Embryonic facial prominence (tissue), 1 donor: Measurements from ENCODE around the gene CNTN5.
"Not testable (repeated sequence)": the region's sequence is repeated elsewhere in the genome, so short reads cannot be mapped to it uniquely, and the experiment has no call there.

Experiments
- DNase-seq: peaks from one replicate; pipeline ENCODE4 v3.0.0-alpha.2; 2016; ENCODE audit errors: extremely low spot score

Gene CNTN5

DNA sequence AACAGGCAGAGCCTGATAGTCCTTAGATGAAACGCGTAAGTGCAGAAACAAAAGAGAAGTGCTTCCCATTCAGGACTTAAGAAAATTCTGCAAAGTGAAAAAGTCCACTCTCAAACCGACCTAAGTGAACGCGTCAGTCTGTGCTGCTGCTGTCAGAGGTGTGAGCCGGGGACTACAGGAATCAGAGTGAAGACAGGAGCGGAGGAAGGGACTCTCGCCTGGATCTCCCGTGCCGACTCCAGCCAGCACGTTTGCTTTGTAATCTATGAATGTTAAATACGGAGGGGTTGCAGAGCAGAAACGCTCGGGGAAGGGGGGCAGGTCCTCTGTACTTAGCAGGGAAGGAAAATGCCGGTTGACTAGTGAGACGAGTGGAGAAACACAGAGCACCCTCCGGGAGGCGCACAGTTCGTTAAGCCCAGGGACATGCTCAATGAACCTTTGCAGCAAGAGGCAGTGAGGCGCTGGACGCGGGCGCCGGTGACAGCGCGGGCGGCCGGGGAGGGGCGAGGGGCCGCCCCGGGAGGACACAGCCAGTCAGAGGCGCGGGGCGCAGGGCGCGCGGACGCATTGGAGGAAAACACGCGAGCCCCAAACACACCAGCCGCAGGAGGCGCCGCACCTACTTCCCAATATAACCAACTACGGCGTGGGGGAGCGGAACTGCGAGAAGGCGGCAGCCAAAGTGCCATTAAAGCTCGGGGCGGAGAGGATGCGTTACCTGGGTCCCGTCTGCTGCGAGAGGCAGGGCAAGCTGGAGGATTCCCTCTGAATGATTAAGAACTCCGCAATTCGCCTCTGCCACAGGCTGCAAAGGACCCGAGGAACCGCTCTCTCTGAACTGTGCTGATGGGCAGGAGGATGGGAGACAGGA, at the start of gene CNTN5:
CNTN5 (plus strand) TSS at position 598 of the 874 bp plus-strand sequence.
- peak; percentile 31 for DNase-seq

DNA sequence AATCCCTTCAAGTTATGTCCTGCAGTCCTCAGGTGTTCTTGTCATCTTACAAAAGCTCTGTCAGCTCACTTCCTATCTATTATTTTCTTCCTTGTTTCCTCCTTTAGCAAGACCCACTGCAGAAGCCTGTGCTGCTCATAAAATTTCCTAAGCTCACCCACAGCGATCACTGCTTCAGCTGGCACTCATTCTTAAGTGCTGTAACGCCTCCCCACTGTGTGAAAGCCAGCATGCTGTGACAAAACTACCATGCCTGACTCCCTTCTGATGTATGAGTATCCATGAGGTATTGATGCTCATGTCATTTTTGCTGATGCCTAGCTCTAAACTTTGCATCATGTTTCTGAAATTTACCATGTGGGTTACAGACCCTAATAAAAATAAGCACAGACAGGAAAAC, 41.5 kb upstream of the CNTN5 start:
- DNase-seq: no peak

DNA sequence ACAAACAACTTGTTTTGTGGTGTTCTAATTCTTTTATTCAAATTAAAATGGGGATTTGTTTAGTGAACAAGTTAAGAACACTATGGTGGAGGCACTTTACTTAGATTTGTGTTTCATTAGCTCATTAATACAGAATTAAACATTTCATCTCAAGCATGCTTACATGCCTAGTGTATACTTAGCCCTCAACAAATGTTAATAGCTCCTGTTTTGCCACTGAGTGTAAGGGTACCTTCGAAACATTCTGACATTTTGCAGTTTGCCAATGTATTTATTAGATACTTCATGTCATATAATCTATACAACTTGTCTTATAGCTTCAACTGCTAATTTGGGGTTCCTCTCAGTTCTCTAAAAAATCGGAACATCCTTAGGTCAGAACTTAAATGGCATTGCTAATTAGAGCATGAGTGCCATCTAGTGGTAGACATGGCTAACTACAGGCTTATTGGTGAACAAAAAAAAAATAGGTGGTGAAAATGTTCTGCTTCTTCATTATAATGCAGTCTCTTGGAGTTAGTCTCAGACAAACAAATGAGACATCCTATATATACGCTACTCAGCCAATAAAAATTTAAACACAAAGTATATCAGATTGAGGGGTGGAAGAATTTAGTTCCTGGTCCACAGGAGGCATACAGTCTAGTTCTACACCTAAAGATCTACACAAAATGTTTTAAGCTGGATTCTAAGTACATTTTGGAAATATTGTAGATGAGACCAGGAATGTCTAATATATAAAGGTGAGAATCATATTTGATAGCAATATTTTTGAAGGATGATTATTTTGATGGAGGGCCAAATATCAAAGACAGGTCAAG, 4.9 kb upstream of the CNTN5 start:
- peak; percentile 61 for DNase-seq

DNA sequence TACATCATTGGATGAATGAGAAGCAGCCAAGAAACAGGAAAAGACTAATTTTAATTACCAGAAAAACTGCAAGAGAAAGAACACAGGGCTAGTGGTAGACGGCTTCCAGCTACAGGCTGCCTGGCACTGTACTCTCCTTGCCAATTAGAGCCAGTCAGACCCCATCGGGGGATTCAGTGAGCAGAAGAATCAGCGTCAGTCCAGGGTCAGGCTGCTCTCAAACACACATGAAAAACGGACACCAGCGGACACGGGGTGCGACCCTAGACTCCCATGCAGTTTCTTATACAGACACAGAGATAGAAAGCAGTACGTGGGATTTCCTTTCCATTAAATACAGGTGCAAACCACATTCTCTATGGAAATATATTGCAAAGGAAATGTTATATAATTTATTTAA, 1.1 kb upstream of the CNTN5 start:
- DNase-seq: no peak

DNA sequence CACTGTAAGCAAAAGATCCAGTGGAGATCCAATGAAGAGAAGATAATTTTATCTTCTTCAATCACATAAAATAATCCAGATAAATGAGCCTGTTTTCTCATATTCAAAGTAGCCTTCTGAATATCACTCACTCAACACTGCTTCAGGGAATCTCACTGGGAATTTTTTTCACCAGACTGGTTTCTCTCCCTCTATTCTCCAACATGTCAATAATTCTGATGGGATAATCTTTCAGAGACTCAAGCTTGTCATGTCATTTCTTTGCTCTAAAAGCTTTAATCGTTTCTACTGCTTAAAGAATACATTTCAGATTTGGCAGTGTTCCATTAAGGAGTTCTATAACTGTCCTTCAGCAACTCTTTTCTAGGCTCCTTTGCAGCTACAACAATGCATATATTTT, 16.3 kb downstream of the CNTN5 start:
- no peak for DNase-seq

DNA sequence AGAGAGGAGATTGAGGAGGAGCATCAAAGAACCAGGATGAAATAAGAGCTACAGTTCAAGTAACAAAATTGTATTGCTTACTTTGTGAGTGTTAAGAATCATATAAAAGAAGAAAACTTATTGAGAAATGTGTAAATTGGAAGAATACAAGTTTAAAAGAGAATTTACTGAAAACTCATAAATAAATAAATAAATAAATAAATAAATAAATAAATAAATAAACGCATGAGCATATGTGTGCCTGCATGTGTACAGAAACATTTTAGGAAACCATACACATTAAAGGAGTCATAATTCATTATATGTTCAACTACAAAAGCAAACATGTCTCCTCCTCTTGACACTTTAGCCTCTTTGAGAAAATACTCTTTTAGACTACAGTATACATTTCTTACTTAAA, 42.6 kb downstream of the CNTN5 start:
- DNase-seq: no peak

DNA sequence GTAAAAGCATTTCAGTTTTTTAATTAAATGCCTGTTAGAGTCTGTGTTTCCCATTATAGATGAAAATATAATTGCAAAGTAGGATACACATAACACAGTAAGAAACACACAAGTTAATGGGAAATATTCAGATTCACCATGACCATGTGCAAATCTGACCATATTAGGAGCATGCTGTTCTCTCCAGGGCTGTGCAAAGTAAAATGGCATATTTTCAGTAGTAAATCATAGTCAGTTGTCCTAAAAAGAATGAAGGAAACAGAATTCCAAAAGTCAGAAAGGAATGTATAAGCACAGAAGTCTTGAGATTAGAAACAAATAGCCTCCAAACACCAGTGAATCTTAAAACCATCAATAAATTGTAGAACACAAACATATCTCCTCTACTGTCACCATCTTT, 44.4 kb downstream of the CNTN5 start:
- DNase-seq: no peak

DNA sequence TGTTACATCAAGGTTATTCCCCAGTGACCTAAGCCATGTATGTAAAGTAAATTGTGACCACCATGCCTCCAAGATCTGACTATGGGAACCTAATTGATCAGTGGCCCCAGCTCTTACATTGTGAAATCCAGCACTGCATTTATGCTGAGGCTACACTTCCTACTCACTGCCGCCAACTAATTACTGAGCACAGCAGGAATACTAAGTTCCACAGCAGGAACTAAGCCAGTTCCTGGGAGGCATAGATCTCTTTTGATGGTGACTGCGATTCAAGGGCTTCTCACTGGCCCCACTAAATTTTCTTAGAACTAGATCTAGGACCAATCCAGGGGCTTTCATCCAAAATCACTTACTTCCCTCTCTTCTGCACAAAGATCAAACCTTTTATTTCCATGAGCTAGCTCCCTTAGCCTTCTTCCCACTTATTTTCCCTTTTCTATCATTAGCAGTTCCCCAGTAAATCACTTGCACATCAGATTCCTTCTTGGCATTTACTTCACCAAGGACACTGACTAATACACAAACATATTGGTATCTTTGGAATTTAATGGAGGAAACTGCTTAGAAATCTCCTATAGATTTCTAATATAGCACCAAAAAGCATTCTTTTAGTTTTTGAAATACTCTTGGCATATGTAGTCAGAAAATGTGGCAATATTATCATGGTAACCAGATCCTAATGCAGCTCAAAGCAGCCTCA, 46.0 kb downstream of the CNTN5 start:
- no peak for DNase-seq

DNA sequence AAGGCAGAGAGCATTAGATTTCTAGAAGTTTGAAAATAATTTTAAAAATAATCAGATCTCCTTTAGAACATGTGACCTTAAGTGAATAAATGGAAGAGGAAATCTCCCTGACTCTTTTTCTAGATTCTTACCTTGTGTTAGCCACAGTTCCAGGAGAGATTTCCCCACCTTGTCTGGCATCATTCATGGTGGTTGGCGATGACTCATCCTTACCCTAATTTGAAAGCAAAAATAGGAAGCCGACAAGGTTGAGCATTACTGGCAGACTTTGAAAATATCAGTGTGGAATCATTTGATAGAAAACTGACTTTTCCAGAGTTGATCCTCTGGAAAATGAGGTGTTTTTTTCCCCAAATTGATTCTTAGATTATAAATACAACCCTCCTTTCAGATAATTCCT, 48.1 kb downstream of the CNTN5 start:
- no peak for DNase-seq

DNA sequence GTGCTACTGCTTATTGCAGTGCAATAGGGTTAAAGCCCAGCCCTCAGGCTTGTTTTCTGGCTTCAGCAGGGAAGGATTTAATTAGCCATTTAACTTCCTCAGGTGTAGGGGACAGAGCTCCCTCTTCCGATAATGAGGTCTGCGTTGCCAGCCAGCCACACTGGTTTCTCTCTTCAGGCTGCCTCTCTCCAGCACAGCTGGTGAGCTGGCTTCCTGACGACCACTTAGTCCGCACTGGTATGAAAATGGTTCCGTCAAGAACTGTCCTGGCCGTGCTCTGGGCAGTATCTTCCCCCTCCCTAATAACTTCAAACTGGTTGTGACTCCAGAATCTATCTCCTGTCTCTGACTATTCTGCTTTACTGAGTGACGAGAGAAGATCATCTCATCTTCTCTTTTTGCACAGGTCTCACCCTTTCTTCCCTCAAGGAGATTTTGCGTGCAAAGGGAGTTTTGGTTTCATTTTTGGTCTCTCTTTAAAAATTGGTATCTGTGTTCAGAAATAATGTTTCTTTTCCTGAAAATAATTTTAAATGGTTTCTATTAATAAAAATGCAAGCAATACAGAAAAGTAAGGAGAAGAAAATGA, 49.2 kb downstream of the CNTN5 start:
- DNase-seq: no peak

DNA sequence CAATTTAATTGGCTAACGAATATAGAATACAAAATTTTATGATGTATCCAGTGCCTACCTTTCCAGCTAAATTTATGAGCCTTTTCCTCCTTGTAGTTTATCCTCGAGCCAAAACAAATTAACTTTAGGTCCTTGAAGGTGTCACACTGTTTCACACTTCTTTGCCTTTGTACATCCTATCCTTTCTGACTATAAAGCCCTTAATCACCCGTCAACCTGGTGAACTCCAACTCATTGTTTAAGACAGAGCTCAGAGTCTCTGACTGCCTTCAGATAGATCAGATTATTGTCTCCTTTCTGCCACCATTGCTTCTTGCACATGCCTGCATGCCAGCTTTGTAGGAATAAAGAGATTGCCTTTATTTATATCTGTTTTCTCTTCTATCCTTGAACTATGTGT, 58.8 kb downstream of the CNTN5 start:
- DNase-seq: no peak

DNA sequence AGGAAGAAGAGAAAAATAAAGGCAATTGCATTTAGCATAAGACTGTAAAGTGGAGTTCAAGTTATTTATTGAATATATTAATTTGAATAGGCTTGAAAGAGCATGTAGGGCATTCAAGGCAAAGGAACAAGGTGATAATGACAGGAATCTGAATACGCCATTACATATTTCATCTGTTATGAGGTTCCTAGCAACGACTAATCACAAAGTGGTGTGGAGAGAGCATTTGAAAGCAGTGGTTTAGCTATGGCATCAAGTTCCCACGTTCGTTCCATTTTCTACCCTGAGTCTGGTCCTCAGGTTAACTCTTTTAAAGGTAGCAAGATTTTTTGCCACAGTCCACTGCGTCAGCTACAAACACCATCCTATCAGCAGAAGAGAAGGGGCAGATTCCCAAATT, 59.4 kb downstream of the CNTN5 start:
- DNase-seq: no peak

DNA sequence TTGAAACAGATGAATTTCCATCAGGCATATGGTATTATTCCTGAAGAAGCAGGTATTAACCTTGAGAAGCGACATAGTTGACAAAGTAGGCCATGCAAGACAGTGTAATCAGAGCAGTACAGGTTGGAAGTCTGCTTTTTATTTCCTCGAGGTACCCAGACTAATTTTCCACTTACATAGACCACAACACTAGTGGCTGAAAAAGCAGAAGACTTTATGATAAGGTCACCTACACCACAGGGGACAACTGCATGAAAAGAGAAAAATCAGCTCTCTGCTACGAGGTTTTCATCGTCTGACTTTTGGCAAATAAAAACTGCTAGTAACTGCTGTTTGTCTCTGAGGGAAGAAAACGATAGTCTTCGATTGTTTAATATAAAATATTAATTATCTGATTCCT, 77.5 kb downstream of the CNTN5 start:
- DNase-seq: no peak

DNA sequence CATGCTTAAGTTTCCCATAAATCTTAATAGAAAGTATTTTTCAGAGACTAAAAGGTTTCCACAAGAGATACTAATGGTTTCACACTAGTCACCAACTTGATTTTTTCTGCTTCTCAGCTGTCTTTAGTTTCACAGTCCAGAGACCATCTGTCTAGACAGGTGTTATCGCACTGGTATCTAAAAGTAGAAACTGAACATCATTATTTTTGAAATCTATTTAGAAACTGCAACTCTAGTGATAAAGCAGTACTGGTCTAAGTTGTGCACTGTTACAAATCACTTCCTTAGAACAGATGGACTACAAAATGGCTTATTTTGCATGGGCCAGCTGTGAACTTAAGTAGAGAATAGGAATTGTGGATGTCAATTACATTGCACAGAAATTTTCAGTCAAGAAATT, 78.0 kb downstream of the CNTN5 start:
- DNase-seq: no peak

DNA sequence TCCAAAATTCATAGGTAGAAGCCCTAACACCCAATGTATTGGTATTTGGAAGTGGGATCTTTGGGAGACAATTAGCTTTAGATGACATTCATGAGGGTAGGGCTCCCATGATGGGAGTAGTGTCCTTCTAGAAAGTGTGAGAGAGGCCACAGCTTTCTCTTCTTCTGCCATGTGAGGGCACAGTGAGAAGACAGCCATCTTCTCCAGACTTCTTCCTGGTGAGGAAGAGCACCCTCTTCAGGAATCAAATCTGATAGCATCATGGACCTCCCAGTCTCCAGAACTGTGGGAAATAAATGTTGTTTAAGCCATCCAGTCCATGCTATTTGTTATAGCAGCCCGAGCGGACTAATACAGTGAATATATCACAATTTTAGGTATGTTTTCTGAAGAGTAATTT, 96.9 kb downstream of the CNTN5 start:
- no peak for DNase-seq

DNA sequence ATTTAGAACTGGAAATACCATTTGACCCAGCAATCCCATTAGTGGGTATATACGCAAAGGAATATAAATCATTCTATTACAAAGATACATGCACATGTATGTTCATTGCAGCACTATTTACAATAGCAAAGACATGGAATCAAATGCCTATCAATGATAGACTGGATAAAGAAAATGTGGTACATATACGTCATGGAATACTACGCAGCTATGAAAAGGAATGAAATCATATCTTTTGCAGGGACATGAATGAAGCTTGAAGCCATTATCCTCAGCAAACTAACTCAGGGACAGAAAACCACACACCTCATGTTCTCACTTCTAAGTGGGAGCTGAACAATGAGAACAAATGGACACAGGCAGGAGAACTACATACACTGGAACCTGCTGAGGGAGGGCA, 113.1 kb downstream of the CNTN5 start:
- not testable (repeated sequence) for DNase-seq

DNA sequence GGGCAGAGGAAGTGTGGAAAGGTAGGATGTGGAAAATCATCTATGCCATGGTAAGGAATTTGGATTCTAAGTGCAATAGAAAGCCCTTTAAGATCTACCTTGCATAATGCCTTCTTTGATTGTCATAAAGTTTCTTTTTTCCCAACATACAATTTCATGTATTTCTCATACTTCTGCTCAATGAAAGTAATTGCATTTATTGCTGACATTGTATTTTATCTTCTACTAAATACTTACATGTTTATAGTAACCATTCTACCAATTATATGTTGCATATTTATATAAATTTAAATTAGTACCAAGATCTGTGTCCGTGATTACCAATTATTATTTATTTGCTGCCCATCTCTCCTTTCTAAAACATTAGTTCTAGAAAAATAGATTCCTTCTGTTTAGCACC, 114.8 kb downstream of the CNTN5 start:
- DNase-seq: no peak

DNA sequence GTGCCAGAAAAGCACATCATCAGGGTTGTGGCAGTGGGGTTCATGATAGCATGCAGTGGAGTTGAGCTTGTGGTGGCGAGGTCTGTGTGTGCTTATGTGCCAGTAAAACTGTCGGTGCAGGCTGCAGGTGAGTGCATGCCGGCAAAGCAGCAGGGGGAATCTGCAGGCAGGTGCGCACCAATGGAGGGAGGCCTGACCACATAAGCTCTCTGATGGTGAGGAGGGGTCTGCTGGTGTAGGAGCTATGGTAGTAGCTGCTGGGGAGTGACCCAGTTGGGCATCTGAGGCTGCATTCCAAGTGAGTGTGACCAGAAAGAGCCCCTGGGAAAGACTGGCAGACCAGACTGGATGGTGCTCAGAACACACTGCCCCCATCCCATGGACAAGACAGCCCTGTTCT, 121.5 kb downstream of the CNTN5 start:
- DNase-seq: no peak

DNA sequence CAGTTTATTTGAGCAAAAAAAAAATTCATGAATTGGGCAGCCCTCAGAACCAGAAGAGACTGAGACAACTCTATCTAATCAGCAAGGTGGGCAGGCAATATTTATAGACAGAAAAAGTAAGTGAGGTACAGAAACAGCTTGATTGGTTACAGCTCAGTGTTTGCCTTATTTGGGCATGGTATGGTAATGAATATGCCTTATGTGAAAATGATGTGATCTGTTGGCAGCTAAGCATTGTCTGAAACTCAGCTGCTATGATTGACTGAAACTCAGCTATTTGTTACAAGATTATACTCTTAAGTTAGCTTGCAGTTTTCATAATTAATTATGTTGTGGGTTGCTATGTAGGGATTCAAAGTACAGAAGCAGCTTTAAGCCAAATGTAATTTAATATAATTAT, 127.6 kb downstream of the CNTN5 start:
- no peak for DNase-seq

DNA sequence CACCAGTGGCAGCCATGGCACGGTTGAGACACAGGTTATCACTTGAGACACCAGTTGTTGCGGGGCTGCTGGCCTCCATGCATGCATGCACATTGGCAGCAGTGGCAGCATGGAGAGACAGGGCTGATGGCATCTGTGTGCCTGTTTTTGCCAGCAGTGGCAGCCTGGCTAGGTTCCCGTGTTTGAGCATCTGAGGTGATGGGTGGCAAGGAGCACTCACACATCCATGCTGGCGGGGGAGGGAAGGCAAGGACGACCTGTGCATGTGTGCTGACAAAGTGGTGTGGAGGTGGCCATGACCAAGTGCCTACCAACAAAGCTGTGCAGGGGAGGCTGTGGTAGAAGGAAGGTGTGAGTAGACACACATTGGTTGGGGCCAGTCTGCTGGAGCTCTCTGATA, 133.5 kb downstream of the CNTN5 start:
- DNase-seq: no peak

DNA sequence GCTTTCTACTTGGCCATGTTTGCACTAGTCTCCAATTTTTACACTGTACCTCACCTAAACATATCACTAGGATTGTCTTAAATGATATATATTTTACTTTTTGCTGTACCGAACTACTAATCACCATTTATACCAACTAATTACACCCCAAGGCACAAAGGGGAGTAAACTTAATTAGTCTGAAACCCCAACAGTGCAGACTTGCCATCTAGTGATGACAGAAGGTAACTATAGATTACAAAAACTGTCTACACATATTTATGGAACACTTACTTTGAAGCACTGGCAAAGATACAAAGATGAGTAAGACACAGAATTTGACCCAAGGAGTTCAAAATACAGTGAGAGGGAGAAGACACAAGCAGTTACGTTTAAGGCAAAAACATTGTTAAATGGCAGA, 139.7 kb downstream of the CNTN5 start:
- no peak for DNase-seq

DNA sequence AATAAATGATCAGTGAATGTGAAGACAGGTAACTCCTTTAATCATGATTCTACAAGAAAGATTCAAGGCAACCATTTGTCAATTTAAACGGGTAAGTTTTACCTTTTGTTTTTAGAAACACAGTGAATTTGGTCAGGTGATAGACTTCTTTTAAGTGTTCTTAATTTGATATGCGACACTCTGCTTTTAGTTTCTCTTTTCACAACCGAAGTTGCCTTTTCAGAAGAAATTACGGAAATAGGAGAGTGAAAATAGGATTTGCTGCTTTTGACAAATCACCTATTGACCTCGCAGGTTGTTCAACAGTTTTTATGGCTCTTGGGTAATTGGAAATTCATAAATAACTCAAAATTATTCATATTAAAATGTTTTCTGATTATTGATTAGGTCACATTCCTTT, 142.1 kb downstream of the CNTN5 start:
- DNase-seq: no peak
